HL-60 (cell line): ENCODE results near the gene HTR3B.

ENCODE experiments used
- DNase-seq, 2 experiments: peaks; one replicate each; pipeline ENCODE4 v3.0.0-alpha.2; 2010 to 2020; ENCODE audit warnings: low read depth in 1 of 2, low spot score in 1 of 2
- H3K27ac ChIP-seq: fragments of 250-450 bp; sonication (Bioruptor Pico); replicated peaks from 2 replicates; pipeline ENCODE4 v1.5.1; 2020; ENCODE audit warnings: mild to moderate bottlenecking, moderate library complexity
- H3K27me3 ChIP-seq: fragments of 250-450 bp; sonication (Bioruptor Pico); 2 replicates; pipeline ENCODE4 v1.5.1; 2021; ENCODE audit warnings: mild to moderate bottlenecking, moderate library complexity; ENCODE audit not compliant: insufficient read depth, poor library complexity, severe bottlenecking
- H3K4me3 ChIP-seq: replicated peaks from 2 replicates; pipeline ENCODE4 v1.5.1; 2011; ENCODE audit warnings: mild to moderate bottlenecking, control low read depth, low read length; ENCODE audit not compliant: insufficient read depth
- CTCF ChIP-seq: IDR thresholded peaks from one replicate; pipeline ENCODE4 v1.5.1; 2011; ENCODE audit warnings: low read length, control low read depth, inconsistent platforms; ENCODE audit not compliant: insufficient read depth
- GABPA ChIP-seq: IDR thresholded peaks from 2 replicates; pipeline ENCODE4 v1.6.1; 2012; ENCODE audit warnings: low read depth
- POLR2AphosphoS5 ChIP-seq: IDR thresholded peaks from 2 replicates; pipeline ENCODE4 v1.6.1; 2012; ENCODE audit warnings: low read depth
- REST ChIP-seq: IDR thresholded peaks from 2 replicates; pipeline ENCODE4 v1.6.1; 2012; ENCODE audit warnings: low read depth; ENCODE audit not compliant: insufficient replicate concordance
- SPI1 ChIP-seq: IDR thresholded peaks from 2 replicates; pipeline ENCODE4 v1.6.1; 2012; ENCODE audit warnings: low read depth, mild to moderate bottlenecking, borderline replicate concordance

HTR3B gene

GRCh38 chr11:113982306-113982705 is 77.7 kb downstream of the HTR3B start:
- TF ChIP-seq CTCF: no peak
- TF ChIP-seq GABPA: no peak
- TF ChIP-seq SPI1: no peak
- no peak for TF ChIP-seq POLR2AphosphoS5
- no peak for TF ChIP-seq REST
- Histone ChIP-seq H3K27ac (no peak overlapping the region), H3K4me3 (no peak overlapping the region), H3K27me3 (no peaks in the 10 kb centered on the region)
- DNase-seq: no peak

GRCh38 chr11:113984781-113985180 is 80.2 kb downstream of the HTR3B start:
- DNase-seq: no peak
- no peak for TF ChIP-seq POLR2AphosphoS5
- no peak for TF ChIP-seq GABPA
- TF ChIP-seq SPI1: no peak
- no peak for TF ChIP-seq CTCF
- no peak for TF ChIP-seq REST
- no peak overlapping the region for H3K4me3 ChIP-seq
- H3K27ac ChIP-seq: no peak overlapping the region
- H3K27me3 ChIP-seq: no peaks in the 10 kb centered on the region

DNA sequence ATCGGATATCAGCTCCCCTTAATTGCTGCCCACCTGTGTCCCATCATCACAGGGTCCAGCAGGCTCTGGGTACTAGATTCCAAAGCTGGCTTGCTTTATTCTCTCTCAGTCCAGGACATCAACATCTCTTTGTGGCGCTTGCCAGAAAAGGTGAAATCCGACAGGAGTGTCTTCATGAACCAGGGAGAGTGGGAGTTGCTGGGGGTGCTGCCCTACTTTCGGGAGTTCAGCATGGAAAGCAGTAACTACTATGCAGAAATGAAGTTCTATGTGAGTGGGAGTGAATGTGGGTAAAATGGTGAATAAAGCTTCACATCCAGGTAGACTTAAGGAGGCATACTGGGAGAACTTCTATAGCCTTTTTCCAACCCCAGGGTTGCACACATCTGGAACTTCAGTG is 81.3 kb downstream of the HTR3B start:
- DNase-seq: no peak
- no peak overlapping the region for H3K27ac ChIP-seq
- TF ChIP-seq CTCF (no peak), POLR2AphosphoS5 (no peak), GABPA (no peak), SPI1 (no peak), REST (no peak)
- H3K27me3 ChIP-seq: no peaks in the 10 kb centered on the region
- H3K4me3 ChIP-seq: no peak overlapping the region
